Left lung (tissue), 10 donors: ENCODE results near the gene DPH2. TPM values are rescaled to one million over a fixed set of nuclear protein-coding genes. Genes with fewer than 3 reads are reported as not detected.
A peak's percentile ranks its signal among the peaks of the same experiment; 100 is the strongest.

Experiments used
- ATAC-seq: fragments of 200-7000 bp; cut with Tn5 transposase; one replicate; pipeline ENCODE4 v1.9.1; 2020; ENCODE audit warnings: moderate library complexity
- DNase-seq, 4 donors: peaks; one replicate each; pipeline ENCODE4 v3.0.0-alpha.2; 2013 to 2020
- H3K27ac ChIP-seq, 2 donors: fragments of 200-600 bp; sonication (generic) in 1 of 2; one replicate each; pipeline versions ENCODE4 v1.5.0 to v1.8.0; 2020 to 2021
- H3K27me3 ChIP-seq, 2 donors: fragments of 200-600 bp; sonication (generic) in 1 of 2; one replicate each; pipeline versions ENCODE4 v1.5.0 to v1.8.0; 2020 to 2021
- H3K36me3 ChIP-seq, 2 donors: fragments of 200-600 bp; sonication (generic) in 1 of 2; one replicate each; pipeline versions ENCODE4 v1.5.0 to v1.8.0; 2020 to 2021
- H3K4me1 ChIP-seq, 2 donors: fragments of 200-600 bp; one replicate each; pipeline ENCODE4 v1.8.0; 2021
- H3K4me3 ChIP-seq, 2 donors: fragments of 200-600 bp; sonication (generic) in 1 of 2; one replicate each; pipeline versions ENCODE4 v1.5.0 to v1.8.0; 2020 to 2021; ENCODE audit warnings: mild to moderate bottlenecking in 1 of 2
- H3K9me3 ChIP-seq, 2 donors: fragments of 200-600 bp; sonication (generic) in 1 of 2; one replicate each; pipeline versions ENCODE4 v1.5.0 to v1.8.0; 2020 to 2021
- intact Hi-C, 2 donors: fragments of 100-400 bp; cut with DNase I; formaldehyde crosslinking; loops; one replicate each; pipeline versions ENCODE4 v1.11.2 to v1.14.2; 2022
- polyA plus RNA-seq, 6 donors: library from polyadenylated mRNA; unstranded; fragments of 120-200 nt; gene quantifications; one replicate each; pipeline ENCODE4 v1.2.1, GENCODE V29; 2013; ENCODE audit not compliant: insufficient read length in 6 of 6
- total RNA-seq, 2 donors: library from RNA; stranded (reverse); fragmentation: NEBNext Ultra II Directional; extraction: Animal tissue kit (Norgen Biotek cat#: 25700); gene quantifications; one replicate each; pipeline ENCODE4 v1.2.1, GENCODE V29; 2021
- TF ChIP-seq, protein P1 (sequence below), 2 donors: fragments of 200-600 bp; sonication (generic) in 1 of 2; IDR thresholded peaks; one replicate each; pipeline versions ENCODE4 v1.5.0 to v1.8.0; 2021; ENCODE audit warnings: antibody characterized with exemption in 2 of 2
- donor health status: DM: no; HTN: yes; CAD: no.
- donor health status: DM: no; HTN: no; CAD: no.

Gene DPH2
- total and polyA plus RNA-seq, 8 donors, result 13.5 to 24.8 (median 18.9) TPM

DNA sequence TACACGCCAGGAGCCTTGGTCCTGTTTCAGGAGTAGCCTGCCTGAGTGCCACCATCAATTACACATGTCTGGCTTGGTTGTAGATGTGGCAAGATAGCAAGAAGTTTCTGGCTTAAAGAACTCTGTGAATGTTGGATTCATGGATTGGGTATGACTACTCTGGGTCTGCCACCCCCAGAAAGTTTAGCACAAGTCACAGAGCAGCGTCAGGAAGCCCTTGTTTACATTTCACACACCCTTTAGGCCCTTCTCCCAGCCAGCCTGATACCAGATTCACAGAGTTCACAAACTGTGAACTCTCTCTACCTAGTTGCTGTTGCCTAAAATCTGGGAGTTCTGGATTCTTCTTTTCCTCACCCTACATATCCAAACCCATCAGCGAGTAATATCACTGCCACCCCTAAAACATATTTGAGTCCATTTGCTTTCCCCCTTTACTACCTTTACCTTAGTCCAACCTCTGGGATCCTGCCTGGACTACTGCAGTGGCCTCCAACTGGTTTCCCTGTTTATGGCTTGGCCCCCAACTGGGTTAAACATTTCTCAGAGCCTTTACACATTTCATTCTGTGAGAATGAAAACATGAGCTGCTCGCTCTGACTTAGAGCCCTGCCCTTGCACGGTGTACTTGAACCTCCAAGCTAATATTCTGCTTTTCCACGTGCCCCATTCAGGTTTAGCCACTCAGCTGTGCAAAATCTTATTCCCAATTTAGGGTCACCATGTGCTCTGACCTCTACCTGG lies 17.5 kb downstream of the DPH2 start:
- Histone ChIP-seq H3K4me1 (peaks cover 7 to 28% of the 10 kb centered on the region in 2 donors), H3K4me3 (no peak overlapping the region), H3K9me3 (no peaks in the 10 kb centered on the region), H3K36me3 (peaks cover 0 to 15% of the 10 kb centered on the region in 2 donors), H3K27ac (no peak overlapping the region), H3K27me3 (no peaks in the 10 kb centered on the region)
- intact Hi-C loops, result no loop called here
- DNase-seq (no peak), ATAC-seq (no peak)
- TF ChIP-seq, protein P1, sequence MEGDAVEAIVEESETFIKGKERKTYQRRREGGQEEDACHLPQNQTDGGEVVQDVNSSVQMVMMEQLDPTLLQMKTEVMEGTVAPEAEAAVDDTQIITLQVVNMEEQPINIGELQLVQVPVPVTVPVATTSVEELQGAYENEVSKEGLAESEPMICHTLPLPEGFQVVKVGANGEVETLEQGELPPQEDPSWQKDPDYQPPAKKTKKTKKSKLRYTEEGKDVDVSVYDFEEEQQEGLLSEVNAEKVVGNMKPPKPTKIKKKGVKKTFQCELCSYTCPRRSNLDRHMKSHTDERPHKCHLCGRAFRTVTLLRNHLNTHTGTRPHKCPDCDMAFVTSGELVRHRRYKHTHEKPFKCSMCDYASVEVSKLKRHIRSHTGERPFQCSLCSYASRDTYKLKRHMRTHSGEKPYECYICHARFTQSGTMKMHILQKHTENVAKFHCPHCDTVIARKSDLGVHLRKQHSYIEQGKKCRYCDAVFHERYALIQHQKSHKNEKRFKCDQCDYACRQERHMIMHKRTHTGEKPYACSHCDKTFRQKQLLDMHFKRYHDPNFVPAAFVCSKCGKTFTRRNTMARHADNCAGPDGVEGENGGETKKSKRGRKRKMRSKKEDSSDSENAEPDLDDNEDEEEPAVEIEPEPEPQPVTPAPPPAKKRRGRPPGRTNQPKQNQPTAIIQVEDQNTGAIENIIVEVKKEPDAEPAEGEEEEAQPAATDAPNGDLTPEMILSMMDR (IDR thresholded peaks at IDR 0.05), result no peak

GRCh38 chr1:43990271-43991199 lies 20.7 kb downstream of the DPH2 start:
- H3K4me1 ChIP-seq, result peaks cover 7 to 22% of the 10 kb centered on the region in 2 donors
- TF ChIP-seq, protein P1 (IDR thresholded peaks at IDR 0.05), result no peak
- intact Hi-C loops, result no loop called here
- ATAC-seq, result no peak
- no peaks in the 10 kb centered on the region for H3K27me3 ChIP-seq
- H3K27ac ChIP-seq, result peak overlapping the region in 1 of 2 donors; percentile 86
- peaks cover 0 to 3% of the 10 kb centered on the region in 2 donors for H3K36me3 ChIP-seq
- peak in 1 of 4 donors; percentile 42 for DNase-seq
- peak overlapping the region; percentile 68 to 82 for H3K4me3 ChIP-seq
- no peaks in the 10 kb centered on the region for H3K9me3 ChIP-seq

DNA sequence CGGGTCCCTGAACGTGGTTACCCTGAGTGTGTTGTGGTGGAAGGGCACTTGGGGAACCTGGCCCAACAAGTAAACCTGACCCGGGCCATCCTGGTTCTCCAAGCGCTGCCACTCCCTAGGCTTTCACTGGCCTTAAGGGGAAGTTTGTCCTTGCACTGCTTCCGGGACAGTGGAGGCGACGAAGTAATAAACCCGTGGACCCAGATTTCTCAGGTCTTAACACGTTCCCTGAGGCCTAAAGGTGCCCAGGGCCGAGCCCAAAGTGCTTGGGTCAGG lies 21.3 kb downstream of the DPH2 start:
- Histone ChIP-seq H3K9me3 (no peaks in the 10 kb centered on the region), H3K27ac (peak overlapping the region; percentile 71 to 86), H3K4me3 (peak overlapping the region; percentile 68 to 82), H3K27me3 (no peaks in the 10 kb centered on the region), H3K4me1 (peaks cover 7 to 22% of the 10 kb centered on the region in 2 donors), H3K36me3 (no peaks in the 10 kb centered on the region)
- DNase-seq, result no peak
- ATAC-seq, result peak; percentile 34
- intact Hi-C loops, result no loop called here
- TF ChIP-seq, protein P1 (IDR thresholded peaks at IDR 0.05), result no peak

DNA sequence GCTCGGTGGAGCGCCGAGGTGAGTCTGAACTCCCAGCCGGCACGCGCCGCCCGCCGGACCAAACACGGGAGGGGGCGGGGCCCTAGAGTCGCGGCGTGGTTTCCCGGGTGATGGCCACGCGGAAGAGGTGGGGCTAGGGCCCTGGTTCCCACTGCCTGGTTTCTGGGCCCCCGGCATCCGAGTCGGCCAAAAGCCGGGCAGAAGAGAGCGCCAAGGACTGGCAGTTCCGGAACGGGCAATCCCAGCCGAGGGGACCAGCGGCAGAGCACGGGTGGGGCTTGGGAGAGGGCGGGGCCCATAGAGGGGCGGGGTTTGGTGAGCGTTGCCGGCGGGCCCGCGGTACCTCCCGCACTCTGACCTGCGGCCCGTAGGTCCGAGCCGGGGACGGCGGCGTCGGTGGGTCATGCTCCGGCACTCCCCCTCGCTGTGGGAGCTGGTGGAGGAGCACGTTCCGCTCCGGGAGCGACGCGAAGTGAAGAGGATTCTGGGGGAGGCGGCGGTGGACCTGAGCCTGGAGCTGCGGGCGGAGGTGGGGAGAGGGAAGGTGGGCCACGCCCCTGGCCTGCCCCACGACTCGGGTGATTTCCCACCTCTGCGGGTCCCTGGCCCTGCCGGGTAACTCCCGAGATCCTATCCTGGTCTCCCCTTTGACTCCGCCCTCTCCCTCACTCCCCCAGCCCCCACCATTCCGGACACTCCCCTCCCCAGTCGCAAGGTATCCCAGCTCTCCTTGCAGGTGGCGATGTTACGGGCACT lies 21.8 kb downstream of the DPH2 start, which contains the start of gene CCDC24:
Gene CCDC24 (plus strand): TSS at position 124 of the 756 bp plus-strand sequence. CDS start 280 bp downstream, at position 404.
- TF ChIP-seq, protein P1 (IDR thresholded peaks at IDR 0.05), result no peak
- ATAC-seq, result peak; percentile 89
- peak within 1 kb of the TSS; percentile 68 to 82 for H3K4me3 ChIP-seq
- DNase-seq, result peak; percentile 57 to 97 (median 85)
- H3K9me3 ChIP-seq, result no peaks in the 10 kb centered on the region
- H3K4me1 ChIP-seq, result peaks cover 7 to 22% of the 10 kb centered on the region in 2 donors
- no peaks in the 10 kb centered on the region for H3K27me3 ChIP-seq
- H3K27ac ChIP-seq, result peak within 1 kb of the TSS; percentile 71 to 86
- intact Hi-C loops, result no loop called here
- no peaks in the 10 kb centered on the region for H3K36me3 ChIP-seq
